Nucleus accumbens (tissue), 56 donors: Measurements from ENCODE around the gene ADARB2.

Source experiments
- DNase-seq, 56 donors: peaks; one replicate each; lab custom pipeline; 2025; lab: John Stamatoyannopoulos, UW

Gene ADARB2

DNA sequence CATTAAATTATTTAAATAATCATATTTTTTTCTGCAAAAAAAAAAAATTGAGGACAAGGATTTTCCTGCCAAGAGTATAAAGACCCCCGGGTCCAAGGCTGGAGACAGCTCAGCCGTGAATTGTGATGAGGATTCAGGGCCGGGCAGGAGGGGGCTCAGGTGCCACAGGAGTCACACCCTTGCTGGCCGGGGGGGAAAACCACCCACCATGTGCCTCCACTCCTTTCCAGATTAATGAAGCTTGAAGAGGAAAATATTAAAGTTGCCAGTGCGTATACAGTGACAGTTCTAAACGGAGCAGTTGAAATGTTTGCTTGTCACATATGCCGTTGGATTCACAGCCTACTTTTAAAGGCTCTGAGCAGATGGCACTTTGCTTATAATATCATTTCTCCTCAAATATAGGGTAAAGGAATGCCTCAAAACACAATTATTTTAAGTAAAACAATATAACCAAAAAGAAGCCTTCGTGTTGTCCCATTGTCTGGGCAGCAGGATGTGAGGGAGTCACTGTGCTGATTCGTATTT lies 49.6 kb downstream of the ADARB2 start:
- no peak for DNase-seq

DNA sequence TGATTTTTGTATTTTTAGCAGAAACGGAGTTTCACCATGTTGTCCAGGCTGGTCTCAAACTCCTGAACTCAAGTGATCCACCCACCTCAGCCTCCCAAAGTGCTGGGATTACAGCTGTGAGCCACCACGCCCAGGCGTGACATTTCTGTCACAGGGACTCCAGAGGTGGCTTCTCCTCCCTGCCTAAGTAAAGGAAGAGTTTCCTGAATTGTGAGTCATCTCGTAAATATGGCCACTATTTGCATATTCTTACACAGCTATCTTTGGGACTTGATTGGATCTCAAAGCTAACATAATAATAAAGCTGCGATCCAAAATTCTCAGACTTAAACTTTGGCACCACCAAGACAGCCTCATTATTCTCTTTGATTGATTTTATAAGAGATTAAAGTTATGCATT lies 50.1 kb downstream of the ADARB2 start:
- DNase-seq, result no peak

DNA sequence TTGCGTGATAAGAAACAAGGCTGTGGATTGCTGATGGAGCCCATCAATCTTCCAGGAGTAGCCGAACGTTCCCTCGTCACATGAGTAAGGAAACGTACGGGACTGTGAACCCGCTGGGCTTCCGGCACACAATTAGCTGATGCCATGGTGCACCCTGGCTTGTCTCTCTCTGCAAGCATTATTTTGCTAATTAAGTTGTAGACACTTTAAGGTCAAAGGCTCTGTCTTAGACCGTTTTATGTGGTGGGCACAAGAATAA lies 50.9 kb downstream of the ADARB2 start:
- no peak for DNase-seq

DNA sequence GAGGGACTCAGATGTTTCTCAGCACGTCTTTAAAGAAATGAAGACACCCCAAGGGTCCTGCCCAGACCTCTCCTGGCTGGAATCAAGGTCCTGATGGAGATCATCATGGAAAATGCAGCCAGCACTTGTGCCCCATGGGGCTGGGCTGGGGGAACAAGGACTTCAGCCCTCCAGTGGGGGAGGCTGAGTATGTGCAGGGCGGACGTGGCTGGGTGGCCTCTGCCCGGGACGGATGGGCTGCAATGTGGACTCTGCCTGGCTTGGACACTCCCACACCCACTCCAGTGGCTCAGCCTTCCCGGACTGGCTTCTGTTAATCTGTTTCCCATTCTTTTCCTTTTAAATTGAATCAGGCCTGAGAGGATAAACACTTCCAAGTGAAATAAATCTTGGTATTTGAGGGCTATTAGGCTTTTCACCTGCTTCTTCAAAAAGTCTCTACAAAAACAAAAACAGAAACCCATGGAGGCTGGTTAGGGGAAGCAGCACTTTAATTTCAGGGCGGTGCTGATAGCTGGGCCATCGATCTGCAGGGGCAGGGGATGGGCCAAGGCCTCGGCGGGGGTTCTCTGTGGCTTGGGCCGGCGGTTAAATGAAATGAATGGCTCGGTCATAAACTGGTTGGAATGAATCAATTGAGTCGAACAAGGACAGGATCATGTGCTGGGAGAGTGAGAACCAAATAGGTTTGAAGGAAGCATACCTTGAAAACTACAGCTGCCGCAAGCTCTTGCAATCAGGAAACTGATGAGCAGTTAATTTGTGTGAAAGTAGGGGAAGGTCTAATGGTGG lies 51.4 kb downstream of the ADARB2 start:
- no peak for DNase-seq

DNA sequence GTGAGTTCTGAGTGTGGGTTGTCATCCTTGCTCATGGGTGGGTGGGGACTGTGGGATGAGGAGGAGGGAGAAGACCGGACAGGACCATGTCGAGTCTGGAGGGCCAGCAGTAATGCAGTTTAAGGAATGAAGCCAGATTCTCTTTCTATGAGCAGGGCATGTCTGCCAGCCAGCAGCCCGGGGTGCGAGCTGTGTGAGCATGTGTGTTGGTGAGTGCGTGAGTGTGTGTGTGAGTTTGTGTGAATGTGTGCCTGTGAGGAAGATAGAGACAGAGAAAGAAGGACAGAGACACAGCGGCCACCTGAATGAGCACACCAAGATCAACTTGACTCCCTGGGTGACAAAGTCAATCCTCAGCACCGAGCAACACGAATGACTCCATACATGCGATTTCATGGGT lies 52.3 kb downstream of the ADARB2 start:
- no peak for DNase-seq

DNA sequence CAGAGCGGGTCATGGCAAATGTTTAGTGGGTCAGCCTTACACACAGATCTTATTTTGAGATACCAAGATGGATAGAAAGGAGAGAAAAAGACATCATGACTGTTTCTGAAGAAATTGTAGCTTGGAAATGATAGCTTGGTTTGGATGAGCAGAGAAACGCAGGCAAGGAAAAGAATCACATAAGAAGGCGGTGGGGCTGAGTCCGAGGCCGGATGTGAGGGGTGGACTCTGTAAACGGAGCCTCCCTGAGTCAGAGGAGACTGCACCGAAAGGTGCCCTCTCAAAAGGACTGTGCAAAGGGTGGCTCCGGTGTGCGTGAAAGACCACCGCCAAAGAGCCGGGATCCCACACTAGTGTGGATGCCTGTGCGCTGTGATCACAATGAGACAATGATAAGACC lies 53.7 kb downstream of the ADARB2 start:
- no peak for DNase-seq

DNA sequence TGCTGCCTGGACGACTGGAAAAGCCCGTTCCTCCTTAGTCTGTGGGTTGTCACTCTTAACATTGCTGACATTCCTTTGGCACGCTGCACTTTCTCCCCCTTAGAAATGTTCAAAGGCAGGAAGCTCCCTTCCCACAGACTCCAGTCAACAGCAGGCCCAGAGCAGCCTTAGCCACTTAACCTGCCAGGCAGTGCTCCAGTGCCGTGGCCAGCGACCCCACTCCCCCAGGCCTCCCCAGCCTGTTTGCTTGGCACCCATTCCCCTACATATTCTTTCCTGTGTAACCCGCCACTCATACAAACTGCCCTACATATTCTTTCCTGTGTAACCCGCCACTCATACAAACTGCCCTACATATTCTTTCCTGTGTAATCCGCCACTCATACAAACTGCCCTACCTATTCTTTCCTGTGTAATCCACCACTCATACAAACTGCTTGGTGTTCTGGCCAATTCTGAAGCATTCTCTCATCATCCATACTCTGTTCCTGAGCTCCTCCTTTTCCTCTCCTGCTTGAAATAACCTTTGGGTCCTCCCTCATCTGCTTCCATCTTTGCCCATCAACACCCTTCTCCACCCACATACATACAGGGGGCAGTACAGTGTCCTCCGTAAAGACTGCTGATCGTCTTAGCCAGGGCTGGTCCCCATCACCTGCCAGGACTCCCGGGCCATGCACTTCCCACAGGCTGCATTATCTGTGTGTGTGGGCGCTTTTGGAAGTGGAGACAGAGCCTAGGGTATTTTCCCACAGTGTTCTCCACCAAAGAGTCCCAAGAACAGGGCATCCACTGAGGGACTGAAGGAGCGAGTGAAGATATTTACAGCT lies 57.3 kb downstream of the ADARB2 start:
- DNase-seq, result no peak

- DNase-seq, result no peak
Observed at GRCh38 chr10:1678084-1678483, 59.2 kb downstream of the ADARB2 start.

GRCh38 chr10:1677307-1677939 lies 59.9 kb downstream of the ADARB2 start:
- DNase-seq, result no peak

DNA sequence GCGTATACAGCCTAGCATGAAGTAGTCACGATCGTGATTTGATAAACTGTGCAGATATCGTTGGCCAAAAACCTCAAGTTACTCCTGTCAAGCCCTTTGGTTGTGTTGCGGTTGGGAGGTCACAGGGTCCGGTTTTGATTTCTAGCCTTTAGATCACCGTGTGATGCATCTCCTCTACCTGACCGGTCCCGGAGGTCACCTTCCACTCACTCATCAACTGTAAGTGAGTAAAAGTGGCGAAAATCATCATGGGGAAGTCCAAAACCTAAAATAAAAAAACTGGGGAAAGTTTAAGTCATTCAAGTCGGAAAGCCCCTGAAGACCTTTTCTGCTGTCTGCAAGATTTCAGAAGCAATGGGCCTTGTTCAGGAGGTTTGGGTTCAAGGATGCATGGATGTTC lies 62.8 kb downstream of the ADARB2 start:
- DNase-seq, result no peak

DNA sequence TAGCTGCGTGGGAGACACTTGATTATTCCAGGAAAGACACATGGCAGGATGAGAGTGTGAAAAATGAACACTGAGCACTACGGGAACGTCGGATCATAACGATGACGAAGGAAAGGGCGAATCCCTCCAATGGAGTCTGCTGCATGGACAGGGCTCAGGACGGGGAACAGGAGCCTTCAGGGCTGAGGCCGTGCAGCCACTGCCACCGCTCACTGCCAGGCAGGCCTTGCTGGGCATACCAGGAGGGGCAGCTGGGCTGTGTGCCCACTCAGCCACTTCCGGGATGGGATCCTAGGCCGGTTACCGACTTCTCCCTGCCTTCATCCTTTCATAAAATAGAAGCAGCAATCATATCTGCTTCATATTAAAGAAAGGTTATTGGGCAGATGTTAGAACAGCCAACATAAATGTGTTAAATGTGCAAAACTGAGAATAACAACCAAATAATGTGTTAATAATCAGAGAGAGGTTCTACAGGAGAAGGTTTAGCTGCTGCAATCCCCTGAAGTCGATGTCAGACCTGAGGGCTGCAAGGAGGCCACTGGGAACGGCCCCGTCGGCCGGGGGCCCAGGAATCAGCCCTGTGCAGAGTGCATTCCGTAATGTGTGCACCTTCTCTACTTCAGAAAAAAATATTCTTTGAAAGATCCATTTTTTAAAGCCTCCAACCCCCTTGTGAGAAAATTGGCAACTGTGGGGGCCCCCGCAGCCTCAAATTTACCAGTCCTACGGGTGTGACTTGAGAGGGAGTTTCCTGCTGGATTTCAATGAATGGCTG lies 63.6 kb downstream of the ADARB2 start:
- peak in 1 of 56 donors; percentile 20 for DNase-seq

DNA sequence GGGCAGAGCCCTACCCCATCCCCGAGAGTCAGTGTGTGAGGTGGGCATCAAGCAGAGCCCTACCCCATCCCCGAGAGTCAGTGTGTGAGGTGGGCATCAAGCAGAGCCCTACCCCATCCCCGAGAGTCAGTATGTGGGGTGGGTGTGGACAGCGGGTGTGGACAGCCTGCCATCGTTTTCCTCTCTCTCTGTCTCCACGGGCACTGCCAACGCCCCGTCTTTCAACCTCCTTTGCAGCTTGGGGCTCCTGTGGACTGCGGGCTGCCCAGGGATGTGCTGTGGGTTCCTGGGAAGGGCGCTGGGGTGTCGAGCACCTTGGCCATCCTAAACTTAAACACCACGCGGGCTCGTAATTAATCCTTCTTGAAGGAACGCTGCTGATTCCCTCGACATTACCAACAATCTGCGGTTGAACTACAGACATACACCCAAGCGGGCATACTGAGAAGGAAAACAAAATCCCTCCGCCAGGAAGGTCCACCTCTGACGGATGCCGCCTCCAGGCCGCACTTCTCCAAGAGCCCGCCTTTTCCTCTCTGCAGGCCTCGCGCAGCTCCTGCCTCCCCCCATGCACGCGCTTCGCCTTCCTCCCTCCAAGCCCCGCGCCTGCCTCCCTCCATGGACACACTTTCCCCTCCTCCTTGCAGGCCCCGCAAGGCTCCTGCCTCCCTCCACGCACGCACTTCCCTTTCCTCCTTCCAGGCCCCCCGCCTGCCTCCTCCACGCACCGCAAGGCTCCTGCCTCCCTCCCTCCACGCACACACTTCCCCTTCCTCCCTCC lies 65.1 kb downstream of the ADARB2 start:
- DNase-seq, result no peak

DNA sequence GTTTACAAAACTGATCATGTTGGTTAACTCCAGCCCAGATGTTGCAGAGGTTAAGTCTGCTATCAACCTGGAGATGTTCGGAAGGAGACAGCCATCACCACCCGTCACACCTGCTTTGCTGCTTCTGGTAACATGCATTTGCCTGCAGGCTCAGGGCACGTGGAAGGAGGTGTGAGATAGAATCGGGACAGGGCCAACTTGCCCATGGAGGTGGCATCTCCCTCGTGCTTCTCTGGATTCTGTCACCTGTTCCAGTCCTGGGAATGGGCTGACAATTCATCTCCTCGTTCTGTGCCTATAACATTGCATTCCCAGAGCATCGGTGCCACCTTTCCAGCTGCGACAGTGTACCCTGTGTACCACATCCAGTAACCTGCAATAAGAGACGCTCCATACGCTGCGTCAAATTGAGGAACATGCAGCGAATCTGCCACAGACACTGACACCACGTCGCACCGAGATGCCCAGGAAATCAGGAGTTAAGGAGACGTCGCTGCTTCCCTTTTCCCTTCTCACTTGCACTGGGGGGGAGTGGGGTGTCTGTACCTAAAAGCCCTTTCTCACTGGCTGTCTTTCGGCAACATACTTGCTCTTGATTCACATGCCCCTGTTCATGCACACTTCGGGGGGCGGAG lies 65.8 kb downstream of the ADARB2 start:
- no peak for DNase-seq

- DNase-seq, result peak in 21 of 56 donors; percentile 7 to 68 (median 43)
Observed at GRCh38 chr10:1670541-1671365, 66.6 kb downstream of the ADARB2 start.

- DNase-seq, result no peak
Observed at GRCh38 chr10:1669433-1669832, 67.9 kb downstream of the ADARB2 start.

GRCh38 chr10:1668399-1668798 lies 68.9 kb downstream of the ADARB2 start:
- DNase-seq, result no peak

DNA sequence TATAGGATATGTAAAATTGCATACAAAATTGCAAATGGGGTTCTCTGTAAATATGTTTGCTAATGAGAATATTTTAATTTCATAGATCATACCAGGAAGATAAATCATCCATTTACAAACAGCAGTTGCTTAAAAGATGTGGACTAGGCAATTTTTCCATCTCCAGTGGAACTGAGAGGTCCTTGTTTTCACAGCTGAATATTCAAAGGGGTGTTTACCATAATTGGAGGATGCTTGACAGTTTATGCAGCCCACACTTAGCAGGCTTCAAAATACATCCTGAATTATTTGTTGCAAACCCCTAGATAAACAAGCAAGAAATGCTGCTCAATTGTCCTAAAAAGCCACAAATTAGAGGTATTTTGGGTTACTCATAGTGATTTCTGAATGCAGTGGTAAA lies 69.9 kb downstream of the ADARB2 start:
- no peak for DNase-seq

- DNase-seq, result no peak
Observed at GRCh38 chr10:1666147-1666546, 71.2 kb downstream of the ADARB2 start.
